ENCODE measurements around the gene TACSTD2. TPM values are rescaled to one million over a fixed set of nuclear protein-coding genes. Genes with fewer than 3 reads are reported as not detected.
A peak's percentile ranks its signal among the peaks of the same experiment; 100 is the strongest.
"Not testable (repeated sequence)": the region's sequence is repeated elsewhere in the genome, so short reads cannot be mapped to it uniquely, and the experiment has no call there.

The TACSTD2 gene
- total RNA-seq, 1 experiment from 2014 or later: 31.9 TPM

DNA sequence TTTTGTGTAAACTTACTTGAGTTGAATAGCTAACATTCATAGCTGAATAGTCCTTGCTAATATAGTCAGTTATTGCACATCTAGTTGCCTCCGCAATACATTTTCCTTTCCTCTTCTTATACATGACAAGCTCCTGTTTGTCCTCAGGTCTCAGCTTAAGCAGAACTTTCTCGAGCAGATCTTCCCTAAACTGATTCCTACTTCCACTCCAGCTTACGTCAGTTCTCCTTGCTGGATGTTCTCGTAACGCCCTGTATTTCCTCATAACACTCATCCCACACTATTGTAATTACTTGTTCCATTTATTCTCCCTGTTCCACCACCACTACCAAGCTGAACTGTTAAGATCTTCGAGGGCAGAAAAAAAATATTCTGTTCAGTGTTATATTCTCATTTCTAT lies 15.4 kb downstream of the TACSTD2 start:
- no peaks in the 10 kb centered on the region for H3K36me3 Mint-ChIP-seq (ENCODE audit: insufficient read depth, unreplicated experiment)
- intact Hi-C loops (cut with micrococcal nuclease; ENCODE audit: unreplicated experiment): no loop called here

DNA sequence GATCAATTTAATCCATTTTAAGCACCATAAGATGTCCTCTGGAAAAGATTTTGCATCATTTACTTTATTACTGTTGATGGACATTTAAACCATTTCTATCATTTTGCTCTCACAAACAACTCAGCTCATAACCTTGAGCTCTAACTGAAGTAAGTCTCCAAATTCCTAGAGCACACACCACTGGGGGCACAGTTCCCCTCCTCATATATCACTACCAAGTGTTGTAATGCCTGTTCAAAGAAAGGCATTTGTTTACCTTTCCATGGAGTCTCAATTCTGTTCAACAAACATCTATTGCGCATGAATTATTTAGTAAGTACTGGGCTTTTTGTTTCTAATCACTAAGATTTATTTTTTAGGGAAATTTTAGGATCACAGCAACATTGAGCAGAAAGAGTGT lies 21.7 kb downstream of the TACSTD2 start:
- H3K4me3 ChIP-seq (ENCODE audit: low read depth, low read length): no peak overlapping the region
- no TSS peak for BruUV-seq (replicated peaks)
- no peaks in the 10 kb centered on the region for H3K9me3 ChIP-seq
- CTCF ChIA-PET: interaction anchor here (0.6 kb wide), 1 partner anchor 97 kb away, joined by 3 read pairs; no protein-coding TSS in a partner anchor
- Mint-ChIP-seq H3K9me3 (ENCODE audit: unreplicated experiment) (no peaks in the 10 kb centered on the region), H3K4me3 (ENCODE audit: unreplicated experiment) (no peak overlapping the region), H3K27ac (ENCODE audit: unreplicated experiment) (no peak overlapping the region), H3K4me1 (ENCODE audit: low read depth, unreplicated experiment) (peaks cover under 1% of the 10 kb centered on the region), H3K27me3 (ENCODE audit: insufficient read depth, unreplicated experiment) (no peaks in the 10 kb centered on the region), H3K36me3 (ENCODE audit: insufficient read depth, unreplicated experiment) (no peaks in the 10 kb centered on the region)
- intact Hi-C loops (cut with micrococcal nuclease; ENCODE audit: unreplicated experiment): no loop called here
- H3K27me3 ChIP-seq (replicated peaks; ENCODE audit: control insufficient read depth, insufficient read depth, low read length): no peaks in the 10 kb centered on the region
- no peak for DNase-seq
- no peaks in the 10 kb centered on the region for H3K4me1 ChIP-seq
- H3K36me3 ChIP-seq (ENCODE audit: control insufficient read depth, insufficient read depth, low read length): no peaks in the 10 kb centered on the region
- POLR2A ChIA-PET: no interaction called here
- TF ChIP-seq, protein P1, sequence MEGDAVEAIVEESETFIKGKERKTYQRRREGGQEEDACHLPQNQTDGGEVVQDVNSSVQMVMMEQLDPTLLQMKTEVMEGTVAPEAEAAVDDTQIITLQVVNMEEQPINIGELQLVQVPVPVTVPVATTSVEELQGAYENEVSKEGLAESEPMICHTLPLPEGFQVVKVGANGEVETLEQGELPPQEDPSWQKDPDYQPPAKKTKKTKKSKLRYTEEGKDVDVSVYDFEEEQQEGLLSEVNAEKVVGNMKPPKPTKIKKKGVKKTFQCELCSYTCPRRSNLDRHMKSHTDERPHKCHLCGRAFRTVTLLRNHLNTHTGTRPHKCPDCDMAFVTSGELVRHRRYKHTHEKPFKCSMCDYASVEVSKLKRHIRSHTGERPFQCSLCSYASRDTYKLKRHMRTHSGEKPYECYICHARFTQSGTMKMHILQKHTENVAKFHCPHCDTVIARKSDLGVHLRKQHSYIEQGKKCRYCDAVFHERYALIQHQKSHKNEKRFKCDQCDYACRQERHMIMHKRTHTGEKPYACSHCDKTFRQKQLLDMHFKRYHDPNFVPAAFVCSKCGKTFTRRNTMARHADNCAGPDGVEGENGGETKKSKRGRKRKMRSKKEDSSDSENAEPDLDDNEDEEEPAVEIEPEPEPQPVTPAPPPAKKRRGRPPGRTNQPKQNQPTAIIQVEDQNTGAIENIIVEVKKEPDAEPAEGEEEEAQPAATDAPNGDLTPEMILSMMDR (IDR thresholded peaks at IDR 0.05; ENCODE audit: insufficient read depth in 1 of 2, low read depth in 1 of 2, low read length in 1 of 2, severe bottlenecking in 1 of 2, unreplicated experiment in 1 of 2): no peak

More for the DNA sequence above, 15.4 kb downstream of the TACSTD2 start:
- no peaks in the 10 kb centered on the region for H3K27me3 Mint-ChIP-seq (ENCODE audit: insufficient read depth, unreplicated experiment)
- no TSS peak for BruUV-seq (replicated peaks)
- H3K27me3 ChIP-seq (replicated peaks; ENCODE audit: control insufficient read depth, insufficient read depth, low read length): no peaks in the 10 kb centered on the region
- no peaks in the 10 kb centered on the region for H3K4me1 Mint-ChIP-seq (ENCODE audit: low read depth, unreplicated experiment)
- no peak for DNase-seq
- no peaks in the 10 kb centered on the region for H3K9me3 Mint-ChIP-seq (ENCODE audit: unreplicated experiment)
- H3K4me3 ChIP-seq (ENCODE audit: low read depth, low read length): no peak overlapping the region
- TF ChIP-seq, protein P1 (IDR thresholded peaks at IDR 0.05; ENCODE audit: insufficient read depth in 1 of 2, low read depth in 1 of 2, low read length in 1 of 2, severe bottlenecking in 1 of 2, unreplicated experiment in 1 of 2): no peak
- H3K27ac Mint-ChIP-seq (ENCODE audit: unreplicated experiment): no peak overlapping the region
- POLR2A ChIA-PET: no interaction called here
- no peak overlapping the region for H3K4me3 Mint-ChIP-seq (ENCODE audit: unreplicated experiment)
- H3K36me3 ChIP-seq (ENCODE audit: control insufficient read depth, insufficient read depth, low read length): no peaks in the 10 kb centered on the region
- H3K9me3 ChIP-seq: no peaks in the 10 kb centered on the region
- H3K4me1 ChIP-seq: no peaks in the 10 kb centered on the region
- CTCF ChIA-PET: no interaction called here

DNA sequence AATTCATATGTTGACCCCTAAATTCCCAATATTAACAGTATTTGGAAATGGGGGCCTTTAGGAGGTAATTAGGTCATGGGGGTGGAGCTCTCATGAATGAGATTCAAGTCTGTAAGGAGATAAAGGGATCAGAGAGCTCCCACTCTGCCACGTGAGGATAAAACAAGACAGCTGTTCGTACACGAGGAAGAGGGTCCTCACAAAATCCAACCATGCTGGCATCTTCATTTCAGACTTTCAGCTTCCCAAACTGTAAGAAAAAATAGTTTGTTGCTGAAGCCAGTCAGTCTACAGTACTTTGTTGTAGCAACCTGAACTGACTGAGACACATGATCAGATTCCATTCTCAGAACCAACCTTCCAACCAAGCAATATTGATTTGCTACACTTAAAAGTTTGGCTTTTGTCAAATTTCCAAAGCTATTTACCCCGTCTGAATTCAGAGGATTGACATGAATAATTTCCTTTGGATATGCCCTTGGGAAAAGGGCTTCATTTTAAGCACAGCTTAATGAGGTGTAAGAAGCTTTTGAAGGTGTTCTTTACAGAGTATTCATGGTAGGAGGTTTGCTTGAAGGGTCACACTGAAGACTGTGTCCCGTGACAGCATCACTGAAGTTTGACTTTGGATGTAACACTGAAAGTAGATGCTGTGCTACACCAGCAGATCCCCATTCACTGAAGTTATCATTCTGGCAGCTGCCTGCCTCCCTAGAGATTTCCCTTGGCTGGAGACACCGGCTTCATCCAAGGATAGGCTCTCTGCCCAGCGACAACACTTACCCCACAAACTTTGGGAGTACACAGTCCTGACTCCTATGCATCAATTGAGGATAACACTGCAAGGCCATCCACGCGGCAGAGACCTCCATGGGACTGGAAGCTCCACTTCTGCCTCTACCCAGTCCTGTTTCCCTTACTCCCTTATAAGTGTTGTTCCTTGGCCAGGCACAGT lies 25.6 kb downstream of the TACSTD2 start:
- Histone ChIP-seq H3K4me3 (ENCODE audit: low read depth, low read length) (no peak overlapping the region), H3K36me3 (ENCODE audit: control insufficient read depth, insufficient read depth, low read length) (no peaks in the 10 kb centered on the region), H3K4me1 (no peaks in the 10 kb centered on the region), H3K27me3 (replicated peaks; ENCODE audit: control insufficient read depth, insufficient read depth, low read length) (no peaks in the 10 kb centered on the region), H3K9me3 (no peaks in the 10 kb centered on the region)
- Mint-ChIP-seq H3K27ac (ENCODE audit: unreplicated experiment) (no peak overlapping the region), H3K4me3 (ENCODE audit: unreplicated experiment) (no peak overlapping the region), H3K4me1 (ENCODE audit: low read depth, unreplicated experiment) (peaks cover 18% of the 10 kb centered on the region), H3K36me3 (ENCODE audit: insufficient read depth, unreplicated experiment) (peaks cover 6% of the 10 kb centered on the region), H3K27me3 (ENCODE audit: insufficient read depth, unreplicated experiment) (no peaks in the 10 kb centered on the region), H3K9me3 (ENCODE audit: unreplicated experiment) (no peaks in the 10 kb centered on the region)
- intact Hi-C loops (cut with micrococcal nuclease; ENCODE audit: unreplicated experiment): no loop called here
- ChIA-PET POLR2A (no interaction called here), CTCF (no interaction called here)
- no peak for DNase-seq
- BruUV-seq (replicated peaks): no TSS peak
- TF ChIP-seq, protein P1 (IDR thresholded peaks at IDR 0.05; ENCODE audit: insufficient read depth in 1 of 2, low read depth in 1 of 2, low read length in 1 of 2, severe bottlenecking in 1 of 2, unreplicated experiment in 1 of 2): no peak

DNA sequence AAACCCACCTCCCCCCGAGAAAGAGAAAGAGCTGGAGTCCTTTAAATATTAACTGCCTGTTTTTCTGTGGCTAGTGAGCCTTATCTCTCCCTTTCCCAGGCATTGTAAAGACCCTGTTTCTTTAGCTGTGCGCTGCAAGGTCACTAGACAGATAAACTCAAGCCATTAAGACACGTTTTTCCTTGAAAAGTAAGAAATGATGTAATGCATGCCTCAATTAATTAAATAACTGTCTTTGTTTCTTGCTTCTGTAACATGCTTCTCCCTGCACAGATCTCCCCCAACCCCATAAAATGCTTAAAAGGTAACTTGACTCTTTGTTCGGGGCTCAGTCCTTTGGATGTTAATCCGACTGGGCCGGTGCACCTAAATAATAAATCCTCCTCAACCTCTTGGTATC lies 27.8 kb downstream of the TACSTD2 start:
- peaks cover 18% of the 10 kb centered on the region for H3K4me1 Mint-ChIP-seq (ENCODE audit: low read depth, unreplicated experiment)
- H3K4me3 Mint-ChIP-seq (ENCODE audit: unreplicated experiment); H3K27me3 Mint-ChIP-seq (ENCODE audit: insufficient read depth, unreplicated experiment); H3K9me3 Mint-ChIP-seq (ENCODE audit: unreplicated experiment); BruUV-seq (replicated peaks); POLR2A ChIA-PET; intact Hi-C loops (cut with micrococcal nuclease; ENCODE audit: unreplicated experiment); H3K36me3 ChIP-seq (ENCODE audit: control insufficient read depth, insufficient read depth, low read length); H3K4me3 ChIP-seq (ENCODE audit: low read depth, low read length); H3K27me3 ChIP-seq (replicated peaks; ENCODE audit: control insufficient read depth, insufficient read depth, low read length); H3K9me3 ChIP-seq; DNase-seq; H3K36me3 Mint-ChIP-seq (ENCODE audit: insufficient read depth, unreplicated experiment); H3K4me1 ChIP-seq: not testable (repeated sequence)
- CTCF ChIA-PET: interaction anchor here (1.6 kb wide), 1 partner anchor 103 kb away, joined by 10 read pairs; no protein-coding TSS in a partner anchor
- peak overlapping the region; percentile 16 for H3K27ac Mint-ChIP-seq (ENCODE audit: unreplicated experiment)

Data from Caco-2 (cell line).